ENCODE measurements around the gene VPS52.

VPS52 gene

GRCh38 chr6:33271468-33272274 is at the start of gene VPS52, which contains the start of gene RPS18:
Gene VPS52, minus strand, starts transcription at chr6:33271876. Its CDS starts 201 bp downstream, at chr6:33271675.
Gene RPS18, plus strand, starts transcription at chr6:33272075. Its CDS starts 45 bp downstream, at chr6:33272120.
- TF ChIP-seq CTCF (IDR thresholded peaks at IDR 0.05; ENCODE audit: control insufficient read depth, extremely low read depth, insufficient read depth): no peak
- H3K4me3 ChIP-seq (ENCODE audit: low read depth, low read length): peak within 1 kb of the TSS; percentile 89
- DNase-seq (ENCODE audit: low read depth): peak; percentile 98

- peak overlapping the region; percentile 89 for H3K4me3 ChIP-seq (ENCODE audit: low read depth, low read length)
- no peak for DNase-seq (ENCODE audit: low read depth)
- TF ChIP-seq CTCF (IDR thresholded peaks at IDR 0.05; ENCODE audit: control insufficient read depth, extremely low read depth, insufficient read depth): no peak
Measured at GRCh38 chr6:33321227-33321626, 49.6 kb upstream of the VPS52 start.

- TF ChIP-seq CTCF (IDR thresholded peaks at IDR 0.05; ENCODE audit: control insufficient read depth, extremely low read depth, insufficient read depth): no peak
- no peak for DNase-seq (ENCODE audit: low read depth)
- peak overlapping the region; percentile 24; the same call in 1 of the 2 replicates for H3K4me3 ChIP-seq (ENCODE audit: low read depth, low read length)
Measured at GRCh38 chr6:33320315-33321181, 48.9 kb upstream of the VPS52 start.

GRCh38 chr6:33319939-33320314 is 48.3 kb upstream of the VPS52 start:
- DNase-seq (ENCODE audit: low read depth): no peak
- TF ChIP-seq CTCF (IDR thresholded peaks at IDR 0.05; ENCODE audit: control insufficient read depth, extremely low read depth, insufficient read depth): no peak
- H3K4me3 ChIP-seq (ENCODE audit: low read depth, low read length): peak overlapping the region; percentile 24; the same call in 1 of the 2 replicates

GRCh38 chr6:33318426-33319073 is 46.9 kb upstream of the VPS52 start:
- H3K4me3 ChIP-seq (ENCODE audit: low read depth, low read length): peak overlapping the region; percentile 65
- no peak for DNase-seq (ENCODE audit: low read depth)
- no peak for TF ChIP-seq CTCF (IDR thresholded peaks at IDR 0.05; ENCODE audit: control insufficient read depth, extremely low read depth, insufficient read depth)

- DNase-seq (ENCODE audit: low read depth): peak; percentile 98
- TF ChIP-seq CTCF (IDR thresholded peaks at IDR 0.05; ENCODE audit: control insufficient read depth, extremely low read depth, insufficient read depth): no peak
- peak within 1 kb of the TSS; percentile 65 for H3K4me3 ChIP-seq (ENCODE audit: low read depth, low read length)
Measured at GRCh38 chr6:33317669-33318425, 46.2 kb upstream of the VPS52 start, which contains the start of gene ZBTB22. Gene ZBTB22, minus strand, starts transcription at chr6:33317744. Its CDS starts 828 bp downstream, at chr6:33316916.
